ENCODE measurements around the gene ZGPAT. TPM values are rescaled to one million over a fixed set of nuclear protein-coding genes. Genes with fewer than 3 reads are reported as not detected.
"Not testable (repeated sequence)": the region's sequence is repeated elsewhere in the genome, so short reads cannot be mapped to it uniquely, and the experiment has no call there.

Gene ZGPAT
- total RNA-seq = 10 to 100 TPM; 15.3 to 21.9 TPM

GRCh38 chr20:63707558-63708300 lies at the start of gene ZGPAT, which contains the start of gene ARFRP1:
TSS of gene ZGPAT (plus strand) at chr20:63708039. CDS start at chr20:63708581, 542 bp downstream.
TSS of gene ARFRP1 (minus strand) at chr20:63707976. CDS start at chr20:63707091, 885 bp downstream.
- peak within 1 kb of the TSS; percentile 95 for H3K4me3 Mint-ChIP-seq
- H3K4me1 Mint-ChIP-seq = peaks cover 44% of the 10 kb centered on the region
- peaks cover 57% of the 10 kb centered on the region for H3K36me3 Mint-ChIP-seq (ENCODE audit: low read depth)
- H3K9me3 Mint-ChIP-seq (ENCODE audit: low read depth) = peaks cover 3% of the 10 kb centered on the region
- ATAC-seq (peak; percentile 89), DNase-seq (peak; percentile 94)
- POLR2A ChIA-PET = interaction anchor here (0.6 to 1.7 kb wide), 6 partner anchors 11 to 331 kb away, joined by 3 to 10 read pairs (median 4); partner anchors contain the start of genes LIME1, RTEL1 and TPD52L2
- peak within 1 kb of the TSS; percentile 90 for H3K27ac Mint-ChIP-seq
- intact Hi-C loops (cut with DNase I, micrococcal nuclease) = loop anchor here (1.0 to 5.0 kb wide), 18 partner anchors 21 to 349 kb away; partner anchors contain the start of genes GMEB2 (in 1 of the 2), PRPF6 (in 1 of the 2), RTEL1 (in 1 of the 2) and TPD52L2 (in 1 of the 2)
- no peaks in the 10 kb centered on the region for H3K27me3 Mint-ChIP-seq
- CTCF ChIA-PET = interaction anchor here (0.5 to 2.9 kb wide), 17 partner anchors 9 to 1892 kb away, joined by 3 to 14 read pairs (median 3); partner anchors contain the start of genes LIME1, PTK6 and TPD52L2

GRCh38 chr20:63658749-63659187 lies 49.1 kb upstream of the ZGPAT start:
- Mint-ChIP-seq H3K4me3 (peak overlapping the region; percentile 95), H3K27me3 (no peaks in the 10 kb centered on the region), H3K27ac (peak overlapping the region; percentile 94), H3K36me3 (ENCODE audit: low read depth) (peaks cover 7% of the 10 kb centered on the region), H3K9me3 (ENCODE audit: low read depth) (no peaks in the 10 kb centered on the region), H3K4me1 (peaks cover 29% of the 10 kb centered on the region)
- intact Hi-C loops (cut with DNase I, micrococcal nuclease) = loop anchor here in 1 of 2 experiments (1.0 to 5.0 kb wide), 12 partner anchors 16 to 441 kb away; partner anchors contain the start of genes ARFGAP1, ARFRP1, DNAJC5 and GMEB2
- CTCF ChIA-PET = interaction anchor here (0.6 to 1.3 kb wide), 6 partner anchors 17 to 138 kb away, joined by 3 to 9 read pairs (median 4); partner anchors contain the start of gene PPDPF
- POLR2A ChIA-PET = interaction anchor here (1.2 to 1.8 kb wide), 3 partner anchors 17 to 49 kb away, joined by 3 to 8 read pairs (median 6); partner anchors contain the start of genes ARFRP1, GMEB2 and ZGPAT
- ATAC-seq = peak; percentile 21
- peak; percentile 57 for DNase-seq

GRCh38 chr20:63659370-63659769 lies 48.5 kb upstream of the ZGPAT start:
- H3K9me3 Mint-ChIP-seq (ENCODE audit: low read depth) = no peaks in the 10 kb centered on the region

GRCh38 chr20:63660174-63660573 lies 47.7 kb upstream of the ZGPAT start:
- H3K36me3 Mint-ChIP-seq (ENCODE audit: low read depth); DNase-seq; POLR2A ChIA-PET; CTCF ChIA-PET; H3K27ac Mint-ChIP-seq; H3K9me3 Mint-ChIP-seq (ENCODE audit: low read depth); intact Hi-C loops (cut with DNase I, micrococcal nuclease); H3K27me3 Mint-ChIP-seq; ATAC-seq: not testable (repeated sequence)
- Mint-ChIP-seq H3K4me3 (peak overlapping the region; percentile 95), H3K4me1 (peaks cover 18% of the 10 kb centered on the region)

More at GRCh38 chr20:63659370-63659769, 48.5 kb upstream of the ZGPAT start:
- intact Hi-C loops (cut with DNase I, micrococcal nuclease) = loop anchor here in 1 of 2 experiments (2.0 to 5.0 kb wide), 3 partner anchors 77 to 442 kb away; partner anchors contain the start of gene YTHDF1
- POLR2A ChIA-PET = no interaction called here
- H3K4me3 Mint-ChIP-seq = peak overlapping the region; percentile 95
- DNase-seq (no peak), ATAC-seq (no peak)
- CTCF ChIA-PET = no interaction called here
- H3K36me3 Mint-ChIP-seq (ENCODE audit: low read depth) = peaks cover 7% of the 10 kb centered on the region
- H3K4me1 Mint-ChIP-seq = peaks cover 23% of the 10 kb centered on the region
- H3K27me3 Mint-ChIP-seq = no peaks in the 10 kb centered on the region
- no peak overlapping the region for H3K27ac Mint-ChIP-seq

- POLR2A ChIA-PET = no interaction called here
- DNase-seq (no peak), ATAC-seq (no peak)
- no peaks in the 10 kb centered on the region for H3K9me3 Mint-ChIP-seq (ENCODE audit: low read depth)
- CTCF ChIA-PET = no interaction called here
- H3K4me3 Mint-ChIP-seq = no peak overlapping the region
- H3K27ac Mint-ChIP-seq = no peak overlapping the region
- H3K4me1 Mint-ChIP-seq = peaks cover 18% of the 10 kb centered on the region
- intact Hi-C loops (cut with DNase I, micrococcal nuclease) = no loop called here
- H3K27me3 Mint-ChIP-seq = no peaks in the 10 kb centered on the region
- H3K36me3 Mint-ChIP-seq (ENCODE audit: low read depth) = peaks cover 9% of the 10 kb centered on the region
Observed at GRCh38 chr20:63660622-63661021, 47.2 kb upstream of the ZGPAT start.

- ATAC-seq = no peak
- intact Hi-C loops (cut with DNase I, micrococcal nuclease) = no loop called here
- no peaks in the 10 kb centered on the region for H3K9me3 Mint-ChIP-seq (ENCODE audit: low read depth)
- peaks cover 18% of the 10 kb centered on the region for H3K4me1 Mint-ChIP-seq
- ChIA-PET POLR2A (no interaction called here), CTCF (no interaction called here)
- DNase-seq = no peak
- peaks cover 9% of the 10 kb centered on the region for H3K36me3 Mint-ChIP-seq (ENCODE audit: low read depth)
- no peaks in the 10 kb centered on the region for H3K27me3 Mint-ChIP-seq
- no peak overlapping the region for H3K4me3 Mint-ChIP-seq
- no peak overlapping the region for H3K27ac Mint-ChIP-seq
Observed at GRCh38 chr20:63661108-63661507, 46.7 kb upstream of the ZGPAT start.

- ChIA-PET CTCF (interaction anchor here (0.6 to 1.3 kb wide), 2 partner anchors 124 to 342 kb away, joined by 3 to 4 read pairs; no protein-coding TSS in a partner anchor), POLR2A (interaction anchor here (0.6 kb wide), 1 partner anchor 113 kb away, joined by 4 read pairs; no protein-coding TSS in a partner anchor)
- intact Hi-C loops (cut with DNase I, micrococcal nuclease) = no loop called here
- H3K4me1 Mint-ChIP-seq = peaks cover 15% of the 10 kb centered on the region
- H3K27me3 Mint-ChIP-seq = no peaks in the 10 kb centered on the region
- ATAC-seq = no peak
- no peak for DNase-seq
- no peak overlapping the region for H3K4me3 Mint-ChIP-seq
- H3K27ac Mint-ChIP-seq = no peak overlapping the region
- H3K36me3 Mint-ChIP-seq (ENCODE audit: low read depth) = peaks cover 12% of the 10 kb centered on the region
- no peaks in the 10 kb centered on the region for H3K9me3 Mint-ChIP-seq (ENCODE audit: low read depth)
Observed at GRCh38 chr20:63661959-63662812, 45.7 kb upstream of the ZGPAT start.

- POLR2A ChIA-PET = no interaction called here
- H3K9me3 Mint-ChIP-seq (ENCODE audit: low read depth) = no peaks in the 10 kb centered on the region
- intact Hi-C loops (cut with DNase I, micrococcal nuclease) = no loop called here
- ATAC-seq = no peak
- H3K36me3 Mint-ChIP-seq (ENCODE audit: low read depth) = peaks cover 14% of the 10 kb centered on the region
- no peak overlapping the region for H3K27ac Mint-ChIP-seq
- no peak for DNase-seq
- CTCF ChIA-PET = interaction anchor here (1.3 kb wide), 1 partner anchor 123 kb away, joined by 4 read pairs; no protein-coding TSS in a partner anchor
- H3K4me1 Mint-ChIP-seq = peaks cover 14% of the 10 kb centered on the region
- no peaks in the 10 kb centered on the region for H3K27me3 Mint-ChIP-seq
- no peak overlapping the region for H3K4me3 Mint-ChIP-seq
Observed at GRCh38 chr20:63662813-63663189, 45.0 kb upstream of the ZGPAT start.

GRCh38 chr20:63663332-63664066 lies 44.3 kb upstream of the ZGPAT start:
- CTCF ChIA-PET = interaction anchor here (1.3 kb wide), 1 partner anchor 122 kb away, joined by 4 read pairs; no protein-coding TSS in a partner anchor
- Mint-ChIP-seq H3K4me3 (no peak overlapping the region), H3K27ac (no peak overlapping the region), H3K36me3 (ENCODE audit: low read depth) (peaks cover 20% of the 10 kb centered on the region), H3K27me3 (no peaks in the 10 kb centered on the region), H3K4me1 (peaks cover 13% of the 10 kb centered on the region), H3K9me3 (ENCODE audit: low read depth) (no peaks in the 10 kb centered on the region)
- no peak for ATAC-seq
- intact Hi-C loops (cut with DNase I, micrococcal nuclease) = no loop called here
- no peak for DNase-seq
- POLR2A ChIA-PET = no interaction called here

- CTCF ChIA-PET = no interaction called here
- peaks cover 7% of the 10 kb centered on the region for H3K4me1 Mint-ChIP-seq
- H3K36me3 Mint-ChIP-seq (ENCODE audit: low read depth) = peaks cover 23% of the 10 kb centered on the region
- ATAC-seq (no peak), DNase-seq (no peak)
- H3K27ac Mint-ChIP-seq = no peak overlapping the region
- no peaks in the 10 kb centered on the region for H3K9me3 Mint-ChIP-seq (ENCODE audit: low read depth)
- H3K4me3 Mint-ChIP-seq = no peak overlapping the region
- intact Hi-C loops (cut with DNase I, micrococcal nuclease) = no loop called here
- no peaks in the 10 kb centered on the region for H3K27me3 Mint-ChIP-seq
- POLR2A ChIA-PET = no interaction called here
Observed at GRCh38 chr20:63664143-63664851, 43.5 kb upstream of the ZGPAT start.
